Gastrocnemius medialis (tissue), 4 donors: Measurements from ENCODE around the gene AHDC1.
A peak's percentile ranks its signal among the peaks of the same experiment; 100 is the strongest.

Experiments
- CTCF ChIP-seq, 5 experiments: fragments of 450-650 bp in 3 of 5; fragments of 200-600 bp in 2 of 5; sonication (generic) in 2 of 5; IDR thresholded peaks in 4 of 5; conservative IDR thresholded peaks in 1 of 5; 1 replicate in 4 of 5; 2 replicates in 1 of 5; pipeline ENCODE4 v1.5.1; 2016 to 2019; ENCODE audit warnings: antibody characterized with exemption in 5 of 5, mild to moderate bottlenecking in 3 of 5, moderate library complexity in 3 of 5
- POLR2A ChIP-seq, 2 donors: fragments of 450-650 bp; IDR thresholded peaks; one replicate each; pipeline ENCODE4 v1.6.1; 2017; ENCODE audit warnings: antibody characterized with exemption in 2 of 2, mild to moderate bottlenecking in 2 of 2, moderate library complexity in 2 of 2

GRCh38 chr1:27568300-27569087, 35.5 kb downstream of the AHDC1 start:
- TF ChIP-seq CTCF (IDR thresholded peaks at IDR 0.05 in 4 of 5, conservative IDR thresholded peaks at IDR 0.05 in 1 of 5) (peak; percentile 68 to 92 (median 89)), POLR2A (IDR thresholded peaks at IDR 0.05) (peak; percentile 77 to 82)
